GM21381 (cell line): ENCODE measurements around the gene AHCYL1.
"Not testable (repeated sequence)": the region's sequence is repeated elsewhere in the genome, so short reads cannot be mapped to it uniquely, and the experiment has no call there.

Experiments used
- ATAC-seq: cut with Tn5 transposase; IDR thresholded peaks from one replicate; pipeline ENCODE4 v1.9.1; 2021; ENCODE audit warnings: mild to moderate bottlenecking, moderate library complexity; ENCODE audit not compliant: unreplicated experiment

The AHCYL1 gene

GRCh38 chr1:109996476-109996875 lies 11.9 kb downstream of the AHCYL1 start:
- no peak for ATAC-seq

GRCh38 chr1:109997204-109997866 lies 12.8 kb downstream of the AHCYL1 start:
- no peak for ATAC-seq

GRCh38 chr1:109997867-109998229 lies 13.3 kb downstream of the AHCYL1 start:
- no peak for ATAC-seq

- no peak for ATAC-seq
Measured at GRCh38 chr1:110002695-110003094, 18.1 kb downstream of the AHCYL1 start.

GRCh38 chr1:110003747-110004428 lies 19.3 kb downstream of the AHCYL1 start:
- peak; percentile 70 for ATAC-seq

- ATAC-seq = no peak
Measured at GRCh38 chr1:110004583-110004982, 20.0 kb downstream of the AHCYL1 start.

- ATAC-seq = no peak
Measured at GRCh38 chr1:110005971-110006370, 21.4 kb downstream of the AHCYL1 start.

- ATAC-seq = no peak
Measured at GRCh38 chr1:110006516-110006915, 22.0 kb downstream of the AHCYL1 start.

GRCh38 chr1:110007046-110007830 lies 22.7 kb downstream of the AHCYL1 start:
- no peak for ATAC-seq

GRCh38 chr1:110008971-110009565 lies 24.5 kb downstream of the AHCYL1 start:
- no peak for ATAC-seq

- ATAC-seq = peak; percentile 95
Measured at GRCh38 chr1:110011527-110012041, 27.0 kb downstream of the AHCYL1 start.

GRCh38 chr1:110012100-110012780 lies 27.7 kb downstream of the AHCYL1 start:
- peak; percentile 63 for ATAC-seq

- ATAC-seq = no peak
Measured at GRCh38 chr1:110017792-110018191, 33.2 kb downstream of the AHCYL1 start.

GRCh38 chr1:110018396-110018795 lies 33.8 kb downstream of the AHCYL1 start:
- ATAC-seq = no peak

GRCh38 chr1:110019770-110020169 lies 35.2 kb downstream of the AHCYL1 start:
- ATAC-seq = no peak

- no peak for ATAC-seq
Measured at GRCh38 chr1:110021285-110021684, 36.7 kb downstream of the AHCYL1 start.

GRCh38 chr1:110024613-110025012 lies 40.0 kb downstream of the AHCYL1 start:
- ATAC-seq = no peak

GRCh38 chr1:110030687-110031086 lies 46.1 kb downstream of the AHCYL1 start:
- not testable (repeated sequence) for ATAC-seq

GRCh38 chr1:110032327-110032726 lies 47.8 kb downstream of the AHCYL1 start:
- ATAC-seq = no peak

GRCh38 chr1:110033421-110033820 lies 48.9 kb downstream of the AHCYL1 start:
- no peak for ATAC-seq

- no peak for ATAC-seq
Measured at GRCh38 chr1:110034040-110034450, 49.5 kb downstream of the AHCYL1 start.
